ENCODE results near the gene TNK1.
"Not testable (repeated sequence)": the region's sequence is repeated elsewhere in the genome, so short reads cannot be mapped to it uniquely, and the experiment has no call there.

TNK1 gene

DNA sequence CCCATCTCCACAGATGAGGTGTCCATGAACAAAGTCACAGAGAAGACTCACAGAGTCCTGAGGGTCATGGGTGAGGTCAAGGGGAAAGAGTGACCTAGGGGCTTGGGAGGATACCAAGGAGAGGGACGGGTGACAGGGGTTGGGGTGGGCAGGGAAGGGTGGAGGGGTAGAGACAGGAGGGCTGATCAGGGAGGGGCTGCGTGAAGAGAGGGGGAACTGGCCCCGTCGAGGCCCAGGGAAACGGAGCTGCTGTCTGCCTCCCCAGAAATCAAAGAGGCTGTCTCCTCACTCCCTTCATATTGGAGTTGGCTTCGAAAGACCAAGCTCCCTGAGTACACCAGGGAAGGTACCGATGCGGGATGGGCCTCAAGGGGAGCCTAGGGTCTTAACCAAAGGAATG, 25.3 kb upstream of the TNK1 start:
- DNase-seq = no peak

DNA sequence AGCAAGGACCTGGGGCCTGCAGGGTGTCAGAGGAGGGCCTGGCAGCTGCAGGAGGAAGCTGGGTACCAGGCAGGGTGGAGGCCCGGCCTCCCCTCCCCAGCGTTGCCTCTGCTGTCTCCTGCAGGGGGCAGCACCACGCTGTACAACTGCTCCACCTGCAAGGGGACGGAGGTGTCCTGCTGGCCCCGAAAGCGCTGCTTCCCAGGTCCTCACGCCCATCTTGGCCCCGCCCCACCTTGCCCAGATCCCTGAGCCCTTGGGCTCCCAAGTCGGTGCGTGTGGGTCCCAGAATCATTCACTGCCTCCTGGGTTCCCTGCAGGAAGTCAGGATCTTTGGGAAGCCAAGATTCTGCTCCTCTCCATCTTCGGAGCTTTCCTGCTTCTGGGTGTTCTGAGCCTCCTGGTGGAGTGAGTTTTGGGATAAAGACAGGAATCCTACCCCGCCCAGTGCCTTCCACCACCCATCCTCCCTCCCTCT, 24.8 kb upstream of the TNK1 start:
- DNase-seq = no peak

DNA sequence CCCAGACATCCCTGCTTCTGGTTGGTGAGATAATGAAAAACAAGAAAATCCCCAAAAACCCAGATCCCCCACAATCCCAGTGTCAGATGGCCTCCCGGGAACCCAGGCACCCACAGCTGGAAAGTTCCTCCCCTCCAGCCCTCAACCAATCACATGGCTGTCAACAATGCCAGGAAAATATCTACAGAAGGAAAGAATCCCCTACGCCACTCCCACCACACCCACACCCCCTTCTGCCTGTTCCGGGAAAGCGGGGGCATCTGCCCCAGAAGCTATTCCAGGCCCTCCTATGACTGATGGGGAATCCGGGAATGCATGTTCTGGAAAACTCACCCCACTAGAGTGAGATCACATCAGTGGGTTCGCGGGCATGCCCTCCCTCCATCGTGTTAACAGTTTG, 24.1 kb upstream of the TNK1 start:
- no peak for DNase-seq

DNA sequence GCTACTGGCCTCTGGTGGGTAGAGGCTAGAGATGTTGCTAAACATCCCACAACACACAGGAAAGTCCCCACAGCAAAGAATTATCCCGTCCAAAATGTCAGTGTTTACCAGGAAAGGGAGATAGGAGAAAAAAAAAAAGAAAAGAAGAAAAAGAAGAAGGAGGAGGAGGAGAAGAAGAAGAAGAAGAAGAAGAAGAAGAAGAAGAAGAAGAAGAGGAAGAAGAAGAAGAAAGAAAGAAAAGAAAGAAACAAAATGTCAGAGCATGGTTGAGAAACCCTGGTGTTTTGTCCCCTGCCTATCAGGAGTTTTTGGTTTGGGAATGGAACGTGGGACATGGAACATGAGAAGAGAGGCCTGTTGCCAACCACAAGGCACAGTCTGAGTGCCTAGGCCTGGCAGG, 23.5 kb upstream of the TNK1 start:
- DNase-seq = no peak

DNA sequence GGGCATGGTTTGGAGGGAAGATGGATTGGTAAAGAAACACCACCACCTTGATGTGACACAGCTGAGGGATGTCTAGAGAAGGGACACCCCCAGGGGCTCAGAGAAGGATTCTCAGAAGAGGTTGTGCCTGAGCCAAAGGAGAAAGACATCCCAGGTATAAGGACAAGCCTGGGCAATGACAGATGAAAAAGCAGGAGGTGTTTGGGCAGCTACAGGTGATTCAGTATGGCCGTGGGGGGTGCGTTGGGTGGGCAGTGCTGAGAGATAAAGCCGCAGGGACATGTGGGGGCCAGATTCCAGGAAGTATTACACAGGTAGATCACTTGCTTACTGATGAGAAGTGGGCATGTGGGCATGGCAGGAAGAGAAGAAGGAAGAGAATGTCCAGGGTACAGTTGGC, 19.0 kb upstream of the TNK1 start:
- DNase-seq = no peak

DNA sequence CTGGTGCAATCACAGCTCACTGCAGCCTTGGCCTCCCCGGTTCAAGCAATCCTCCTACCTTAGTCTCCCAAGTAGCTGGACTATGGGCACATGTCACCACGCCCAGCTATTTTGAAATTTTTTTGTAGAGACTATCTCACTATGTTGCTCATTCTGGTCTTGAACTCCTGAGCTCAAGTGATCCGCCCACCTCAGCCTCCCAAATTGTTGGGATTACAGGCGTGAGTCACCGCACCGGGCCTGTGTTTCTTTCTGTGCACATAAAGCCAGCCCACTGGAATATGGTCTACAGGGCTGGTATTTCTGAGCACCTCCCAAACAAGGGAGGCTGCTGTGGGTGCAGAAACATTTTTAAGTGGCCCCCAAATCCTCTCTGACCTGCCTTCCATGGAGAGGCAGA, 17.6 kb upstream of the TNK1 start:
- no peak for DNase-seq

DNA sequence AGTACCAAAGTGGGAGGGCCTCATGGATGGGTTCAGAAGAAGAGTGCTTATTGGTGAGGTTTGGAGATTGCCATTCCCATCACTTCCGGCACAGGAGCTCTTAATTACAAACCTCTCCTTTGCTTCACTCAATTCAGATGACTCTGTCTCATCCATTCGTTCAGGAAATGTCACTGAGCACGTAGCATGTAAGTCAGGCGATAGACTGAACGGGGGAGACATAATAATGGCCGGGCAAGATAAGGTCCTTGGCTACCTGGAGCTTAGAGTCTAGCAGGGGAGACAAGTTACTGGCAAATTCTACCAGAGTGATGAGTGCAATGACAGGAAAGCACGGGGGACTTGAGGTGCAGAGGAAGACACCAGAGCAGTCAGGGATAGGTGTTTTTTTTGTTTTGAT, 14.9 kb upstream of the TNK1 start:
- DNase-seq = not testable (repeated sequence)

DNA sequence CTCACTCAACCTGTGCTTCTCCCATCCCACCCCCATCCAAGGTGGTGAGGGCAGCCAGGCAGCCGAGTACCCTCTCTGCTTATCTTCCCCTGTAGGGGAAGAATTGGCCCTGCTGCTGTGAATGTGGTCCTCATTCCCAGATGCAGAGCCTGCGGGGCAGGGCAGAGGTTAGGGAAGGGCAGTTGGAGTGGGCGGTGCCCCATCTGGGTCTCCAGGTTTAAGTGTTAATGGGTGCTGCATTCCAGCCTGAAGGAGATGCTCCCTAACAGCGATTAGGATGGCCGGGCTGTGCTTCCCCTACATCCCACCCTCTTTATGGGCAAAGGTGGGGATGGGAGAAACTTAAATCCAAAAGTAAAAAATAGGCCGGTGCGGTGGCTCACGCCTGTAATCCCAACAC, 13.8 kb upstream of the TNK1 start:
- DNase-seq = no peak

DNA sequence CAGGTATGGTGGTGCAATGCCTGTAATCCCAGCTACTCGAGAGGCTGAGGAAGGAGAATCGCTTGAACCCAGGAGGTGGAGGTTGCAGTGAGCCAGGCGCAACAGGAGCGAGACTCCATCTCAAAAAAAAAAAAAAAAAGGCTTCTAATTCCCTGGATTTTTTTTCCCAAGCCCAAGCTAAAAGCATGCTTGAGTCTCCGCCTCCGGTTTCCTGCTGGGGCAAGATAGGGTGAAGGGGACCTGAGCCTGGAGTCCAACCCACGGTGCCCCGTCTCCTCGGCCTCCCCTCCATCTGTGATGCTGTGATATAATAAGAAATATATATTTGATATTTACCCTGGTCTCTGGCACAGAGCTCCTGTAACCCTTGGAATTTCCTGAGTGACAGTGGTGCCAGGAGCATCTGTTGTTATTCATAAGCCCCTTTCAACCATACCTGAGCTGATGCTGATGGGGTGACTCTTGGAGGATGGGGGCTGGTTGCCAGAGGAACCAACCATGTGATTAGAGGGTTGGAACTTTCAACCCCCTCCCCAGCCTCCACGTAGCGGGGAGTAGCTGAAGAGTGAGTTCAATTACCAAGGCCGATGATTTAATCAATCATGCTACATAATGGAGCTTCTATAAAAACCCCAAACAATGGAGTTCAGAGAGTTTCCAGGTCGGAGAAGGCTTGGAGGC, 12.8 kb upstream of the TNK1 start:
- DNase-seq = no peak

DNA sequence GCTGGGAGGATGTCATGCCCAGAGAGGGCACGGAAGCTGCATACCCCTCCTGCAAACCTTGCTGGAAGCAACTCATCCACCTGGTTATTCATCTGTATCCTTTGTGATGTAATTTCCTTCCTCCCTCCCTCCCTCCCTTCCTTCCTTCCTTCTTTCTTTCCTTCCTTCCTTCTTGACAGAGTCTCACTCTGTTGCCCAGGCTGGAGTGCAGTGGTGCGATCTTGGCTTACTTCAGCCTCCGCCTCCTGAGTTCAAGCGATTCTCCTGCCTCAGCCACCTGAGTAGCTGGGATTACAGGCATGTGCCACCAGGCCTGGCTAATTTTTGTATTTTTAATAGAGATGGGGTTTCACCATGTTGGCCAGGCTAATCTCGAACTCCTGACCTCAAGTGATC, 12.3 kb upstream of the TNK1 start:
- DNase-seq = not testable (repeated sequence)

DNA sequence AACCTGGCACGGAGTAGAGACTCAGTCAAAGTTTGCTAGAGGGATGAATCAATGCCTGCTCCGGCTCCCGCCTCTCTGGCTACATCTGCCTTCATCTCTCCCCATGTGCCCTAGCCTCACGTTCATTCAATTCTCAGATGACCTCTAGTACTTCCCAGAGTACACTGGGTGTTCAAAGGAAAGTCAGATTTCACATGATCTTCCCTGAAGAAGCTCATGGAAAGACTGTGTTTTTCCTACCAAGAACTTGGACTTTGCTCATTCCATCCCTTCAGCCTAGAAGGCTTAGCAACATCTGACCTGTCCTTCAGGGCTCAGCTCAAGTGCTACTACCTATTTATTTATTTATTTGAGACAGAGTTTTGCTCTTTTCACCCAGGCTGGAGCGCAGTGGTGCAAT, 11.1 kb upstream of the TNK1 start:
- no peak for DNase-seq

DNA sequence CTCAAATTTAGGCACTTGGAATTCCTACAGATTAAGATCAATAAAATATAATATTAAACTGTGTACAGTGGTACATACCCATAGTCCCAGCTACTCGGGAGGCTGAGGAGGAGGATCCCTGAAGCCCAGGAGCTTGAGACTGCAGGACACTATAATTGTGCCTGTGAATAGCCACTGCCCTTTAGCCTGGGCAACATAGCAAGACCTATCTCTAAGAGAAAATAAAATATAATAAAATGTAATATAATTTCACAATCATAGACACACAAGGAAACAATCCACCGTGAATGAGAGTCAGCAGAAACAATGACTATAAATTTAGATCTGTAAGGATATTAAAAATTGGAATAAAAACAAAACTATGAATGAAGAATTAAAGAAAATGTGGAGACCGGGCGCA, 10.0 kb upstream of the TNK1 start:
- no peak for DNase-seq

DNA sequence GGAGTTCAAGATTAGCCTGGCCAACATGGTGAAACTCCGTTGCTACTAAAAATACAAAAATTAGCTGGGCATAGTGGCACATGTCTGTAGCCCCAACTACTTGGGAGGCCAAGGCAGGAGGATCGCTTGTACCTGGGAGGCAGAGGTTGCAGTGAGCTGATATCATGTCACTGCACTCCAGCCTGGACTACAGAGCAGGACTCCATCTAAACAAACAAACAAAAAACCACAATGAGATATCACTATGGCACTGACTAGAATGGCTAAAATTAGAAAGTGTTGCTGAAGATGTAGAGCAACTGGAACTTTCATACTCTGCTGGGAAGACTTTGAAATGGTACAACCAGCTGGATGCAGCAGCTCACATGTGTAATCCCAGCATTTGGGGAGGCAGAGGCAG, 6.5 kb upstream of the TNK1 start:
- no peak for DNase-seq

DNA sequence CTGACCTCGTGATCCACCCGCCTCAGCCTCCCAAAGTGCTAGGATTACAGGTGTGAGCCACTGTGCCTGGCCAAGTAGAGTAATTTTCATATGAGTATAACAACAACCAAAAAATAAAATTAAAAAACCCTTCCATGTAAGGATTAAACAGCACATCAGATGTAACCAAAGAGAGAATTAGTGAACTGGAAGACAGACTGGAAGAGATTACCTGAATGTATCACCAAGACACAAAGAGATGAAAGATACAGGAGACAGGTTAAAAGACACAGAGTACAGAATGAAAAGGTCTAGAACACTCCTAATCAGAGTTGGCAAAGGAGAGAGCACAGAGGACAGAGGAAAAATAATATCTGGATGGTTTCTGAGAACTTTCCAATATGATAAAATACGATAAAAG, 1.8 kb upstream of the TNK1 start:
- DNase-seq = no peak

DNA sequence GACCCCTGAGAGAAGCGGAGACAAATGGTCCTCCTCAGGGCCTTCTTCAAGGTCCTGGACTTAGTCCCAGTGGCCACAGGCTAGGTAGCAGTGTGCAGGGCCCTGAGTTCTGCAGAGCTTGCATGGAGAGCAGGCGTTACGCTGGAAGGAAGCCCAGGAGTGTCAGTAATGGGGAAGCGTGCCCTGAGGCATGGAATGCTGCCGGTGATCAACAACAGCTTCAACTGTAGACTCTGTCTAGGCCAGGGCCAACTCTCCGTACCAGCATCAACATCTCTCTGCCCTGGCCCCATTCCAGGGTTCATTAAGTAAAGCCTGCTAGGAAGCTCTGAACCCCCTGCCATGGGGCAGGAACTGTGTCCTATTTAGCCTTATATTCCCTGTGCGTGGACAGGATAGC, 568 bp upstream of the TNK1 start:
- no peak for DNase-seq

DNA sequence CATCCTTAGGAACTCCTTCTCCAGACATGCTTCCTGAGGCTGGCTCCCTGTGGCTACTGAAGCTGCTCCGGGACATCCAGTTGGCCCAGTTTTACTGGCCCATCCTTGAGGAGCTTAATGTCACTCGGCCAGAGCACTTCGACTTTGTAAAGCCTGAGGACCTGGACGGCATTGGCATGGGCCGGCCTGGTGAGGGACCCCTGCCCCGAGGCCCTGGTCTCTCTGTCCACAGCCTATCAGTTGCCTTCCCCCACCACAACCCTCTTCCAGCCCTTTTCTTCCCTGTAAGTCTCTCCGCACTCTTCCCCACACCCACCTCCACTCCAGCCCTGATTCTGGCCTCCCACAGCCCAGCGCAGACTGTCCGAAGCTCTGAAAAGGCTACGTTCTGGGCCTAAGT, 2.0 kb downstream of the TNK1 start:
- no peak for DNase-seq

DNA sequence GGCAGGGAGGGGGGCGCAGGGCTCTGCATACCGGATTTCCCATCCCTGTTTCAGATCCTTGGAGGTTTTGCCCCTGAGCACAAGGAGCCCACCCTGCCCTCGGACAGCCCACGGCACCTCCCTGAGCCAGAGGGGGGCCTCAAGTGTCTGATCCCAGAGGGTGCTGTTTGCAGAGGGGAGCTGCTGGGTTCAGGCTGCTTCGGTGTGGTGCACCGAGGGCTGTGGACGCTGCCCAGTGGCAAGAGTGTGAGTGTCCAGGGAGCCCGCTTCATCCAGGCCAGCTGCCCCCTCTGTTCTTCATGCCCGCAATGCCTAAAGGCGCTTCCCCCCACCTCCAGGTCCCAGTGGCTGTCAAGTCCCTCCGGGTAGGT, 2.5 kb downstream of the TNK1 start:
- DNase-seq = no peak

DNA sequence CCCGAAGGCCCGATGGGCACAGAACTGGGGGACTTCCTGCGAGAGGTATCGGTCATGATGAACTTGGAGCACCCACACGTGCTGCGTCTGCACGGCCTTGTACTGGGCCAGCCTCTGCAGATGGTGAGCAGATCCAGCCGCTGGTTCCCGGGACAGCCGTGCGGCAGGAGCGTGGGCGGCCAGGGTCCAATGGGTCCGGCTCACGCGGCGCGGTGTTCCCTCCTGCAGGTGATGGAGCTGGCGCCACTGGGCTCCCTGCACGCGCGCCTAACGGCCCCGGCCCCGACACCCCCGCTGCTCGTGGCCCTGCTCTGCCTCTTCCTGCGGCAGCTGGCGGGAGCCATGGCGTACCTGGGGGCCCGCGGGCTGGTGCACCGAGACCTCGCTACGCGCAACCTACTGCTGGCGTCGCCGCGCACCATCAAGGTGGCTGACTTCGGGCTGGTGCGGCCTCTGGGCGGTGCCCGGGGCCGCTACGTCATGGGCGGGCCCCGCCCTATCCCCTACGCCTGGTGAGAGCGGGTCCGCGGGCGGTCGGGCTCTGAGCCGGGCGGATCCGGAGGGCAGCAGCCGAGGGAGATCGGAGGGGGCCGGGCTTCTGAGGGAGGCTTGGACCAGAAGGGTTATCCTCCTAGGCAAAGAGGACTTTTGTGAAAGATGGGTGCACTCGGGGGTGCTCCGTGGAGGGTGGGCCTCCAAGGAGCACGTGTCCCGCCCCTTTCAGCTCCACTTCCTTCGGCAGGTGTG, 3.0 kb downstream of the TNK1 start:
- no peak for DNase-seq

DNA sequence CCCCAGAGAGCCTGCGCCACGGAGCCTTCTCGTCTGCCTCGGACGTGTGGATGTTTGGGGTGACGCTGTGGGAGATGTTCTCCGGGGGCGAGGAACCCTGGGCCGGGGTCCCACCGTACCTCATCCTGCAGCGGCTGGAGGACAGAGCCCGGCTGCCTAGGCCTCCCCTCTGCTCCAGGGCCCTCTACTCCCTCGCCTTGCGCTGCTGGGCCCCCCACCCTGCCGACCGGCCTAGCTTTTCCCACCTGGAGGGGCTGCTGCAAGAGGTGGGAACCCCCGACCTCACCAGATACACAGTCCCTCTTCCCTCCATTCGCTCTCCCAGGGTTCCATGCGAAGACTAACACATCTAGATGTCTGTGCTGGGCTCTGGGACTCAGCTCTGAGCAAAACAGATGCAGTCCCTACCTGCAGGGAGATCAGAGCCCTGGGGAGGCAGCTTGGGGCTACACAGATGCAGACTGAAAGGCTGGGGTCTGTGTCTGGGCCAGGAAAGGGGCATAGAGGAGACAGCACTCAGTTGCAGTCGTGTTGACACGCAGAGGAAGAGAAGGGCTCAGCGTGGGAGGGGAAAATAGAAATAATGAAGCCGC, 3.7 kb downstream of the TNK1 start:
- no peak for DNase-seq

DNA sequence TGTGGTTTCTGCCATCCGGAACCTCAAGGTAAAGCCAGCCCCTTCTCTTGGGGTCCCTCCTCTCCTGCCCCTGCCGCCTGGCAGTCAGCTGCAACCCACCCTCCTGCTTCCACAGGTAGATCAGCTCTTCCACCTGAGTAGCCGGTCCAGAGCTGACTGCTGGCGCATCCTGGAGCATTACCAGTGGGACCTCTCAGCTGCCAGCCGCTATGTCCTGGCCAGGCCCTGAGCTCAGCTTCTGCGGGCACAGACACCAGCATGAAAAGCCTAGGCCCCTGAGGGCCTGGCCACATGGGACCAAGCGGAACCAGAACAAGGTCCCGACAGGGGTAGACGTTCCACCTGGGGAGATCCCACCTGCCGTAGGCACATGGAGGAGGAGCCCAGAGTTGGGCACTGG, 8.0 kb downstream of the TNK1 start:
- no peak for DNase-seq

DNA sequence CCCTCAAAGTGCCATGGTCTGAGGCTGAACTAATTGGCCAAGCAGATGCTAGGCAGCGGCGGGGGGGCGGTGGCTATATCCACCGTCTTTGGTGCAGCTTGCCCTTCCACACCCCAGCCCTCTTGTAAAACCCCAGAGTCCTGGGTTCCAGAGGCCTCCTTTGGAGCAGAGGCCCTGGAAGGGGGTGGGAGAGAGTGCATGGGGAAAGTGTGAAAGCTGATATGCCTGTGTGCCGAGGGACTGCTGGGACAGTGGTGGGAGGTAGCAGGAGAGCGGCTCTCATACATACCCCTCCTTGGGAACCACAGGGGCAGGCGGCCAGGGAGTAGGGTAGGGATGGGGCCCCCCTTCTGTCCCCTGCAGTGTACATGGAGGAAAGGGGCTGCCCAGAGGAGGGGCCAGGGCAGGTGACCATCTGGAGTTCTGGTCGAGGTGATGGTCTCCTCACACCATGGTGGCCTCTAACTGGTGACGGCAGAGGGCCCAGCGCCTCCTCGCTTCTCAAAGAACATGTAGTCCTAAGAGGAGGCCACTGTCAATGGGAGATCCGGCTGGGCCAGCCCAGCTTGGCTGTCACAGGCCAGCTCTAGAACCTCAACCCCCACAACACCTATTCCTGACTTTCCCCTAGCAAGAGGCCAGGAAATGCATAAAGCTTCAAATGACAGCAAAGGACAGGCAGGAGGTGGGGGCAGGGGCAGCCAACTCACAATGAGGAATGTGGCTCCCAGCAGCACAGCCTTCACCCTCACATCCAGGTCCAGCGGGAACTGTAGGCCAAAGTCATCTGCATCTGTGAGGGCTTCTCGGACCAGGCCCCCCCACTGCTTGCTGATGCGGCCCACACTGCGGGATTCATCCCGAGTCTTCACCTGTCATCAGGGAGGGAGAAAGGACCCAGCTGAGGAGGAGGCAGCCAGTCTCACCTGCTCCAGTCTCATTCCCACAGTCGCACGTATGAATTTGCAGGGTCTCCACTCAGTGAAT, 9.3 kb downstream of the TNK1 start:
- DNase-seq = no peak

DNA sequence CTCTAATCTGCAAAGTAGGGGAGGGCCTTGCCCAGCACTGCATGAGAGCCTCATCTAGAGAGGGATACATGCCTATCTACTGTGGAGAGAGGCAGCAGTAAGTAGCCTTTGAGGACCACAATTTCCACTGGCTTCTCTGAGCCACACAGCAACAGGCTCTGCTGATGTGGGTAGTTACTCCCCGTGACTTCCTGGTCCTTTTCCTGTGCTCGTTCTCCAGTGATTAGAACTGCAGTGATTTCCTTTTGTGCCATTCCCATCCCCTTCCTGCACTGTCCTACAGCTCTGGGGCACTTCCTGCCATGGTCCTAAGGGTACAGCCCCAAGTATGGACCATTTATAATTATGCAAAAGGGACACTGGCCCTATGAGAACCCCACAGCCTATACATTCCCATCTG, 10.4 kb downstream of the TNK1 start:
- no peak for DNase-seq

All from NCI-H2029 treated with DMSO at 0.1 percent for 48 hours (cell line).